Lung (tissue), 12 donors: ENCODE results near the gene TMEM164. TPM values are rescaled to one million over a fixed set of nuclear protein-coding genes. Genes with fewer than 3 reads are reported as not detected.

Source experiments
- ATAC-seq: fragments of 200-7000 bp; cut with Tn5 transposase; one replicate; pipeline ENCODE4 v1.9.1; 2020; ENCODE audit warnings: moderate number of reproducible peaks; ENCODE audit not compliant: insufficient read depth, low FRiP score
- DNase-seq, 3 donors: peaks; one replicate each; pipeline ENCODE4 v3.0.0-alpha.2; 2013 to 2017
- H3K27ac ChIP-seq, 2 donors: one replicate each; pipeline ENCODE4 v1.5.1; 2013; ENCODE audit warnings: mild to moderate bottlenecking in 2 of 2, moderate library complexity in 2 of 2, control low read depth in 1 of 2, inconsistent platforms in 1 of 2, low read depth in 1 of 2, low read length in 1 of 2
- H3K27me3 ChIP-seq, 3 donors: one replicate each; pipeline ENCODE4 v1.5.1; 2013; ENCODE audit warnings: low read length in 2 of 3; ENCODE audit not compliant: control insufficient read depth in 3 of 3, insufficient read depth in 3 of 3
- H3K36me3 ChIP-seq, 4 donors: one replicate each; pipeline ENCODE4 v1.5.1; 2013; ENCODE audit warnings: low read length in 4 of 4, mild to moderate bottlenecking in 1 of 4, moderate library complexity in 1 of 4; ENCODE audit not compliant: control insufficient read depth in 4 of 4, insufficient read depth in 4 of 4
- H3K4me1 ChIP-seq, 5 donors: one replicate each; pipeline ENCODE4 v1.5.1; 2013; ENCODE audit warnings: low read length in 5 of 5, mild to moderate bottlenecking in 2 of 5, moderate library complexity in 1 of 5; ENCODE audit not compliant: control insufficient read depth in 5 of 5, insufficient read depth in 5 of 5
- H3K4me3 ChIP-seq: one replicate; pipeline ENCODE4 v1.5.1; 2013; ENCODE audit warnings: mild to moderate bottlenecking, control low read depth, moderate library complexity
- H3K9ac ChIP-seq, 2 donors: one replicate each; pipeline ENCODE4 v1.5.1; 2013; ENCODE audit warnings: low read length in 2 of 2, control low read depth in 1 of 2; ENCODE audit not compliant: insufficient read depth in 1 of 2
- H3K9me3 ChIP-seq, 4 donors: one replicate each; pipeline ENCODE4 v1.5.1; 2013; ENCODE audit warnings: low read length in 3 of 4, mild to moderate bottlenecking in 1 of 4, moderate library complexity in 1 of 4; ENCODE audit not compliant: control insufficient read depth in 4 of 4, insufficient read depth in 3 of 4
- WGBS, 2 donors: extraction: QIAGEN DNeasy Blood & Tissue Kit; methylation state at CpG; one replicate each; pipeline ENCODE4 v1.1.7; 2013; 5-methylcytosine and 5-hydroxymethylcytosine counted together
- polyA plus RNA-seq, 2 donors: library from polyadenylated mRNA; stranded (reverse); fragments of 200-250 nt; gene quantifications; one replicate each; pipeline ENCODE4 v1.2.1, GENCODE V29; 2013
- total RNA-seq, 2 donors: library from RNA; depleted of rRNA in 1 of 2; stranded (reverse); fragments of >200 nt in 1 of 2; gene quantifications; one replicate each; pipeline ENCODE4 v1.2.1, GENCODE V29; 2014 to 2021
- TF ChIP-seq, protein P1 (sequence below): IDR thresholded peaks from 2 replicates; pipeline ENCODE4 v1.5.1; 2012; ENCODE audit warnings: mild to moderate bottlenecking; ENCODE audit errors: control extremely low read depth, extremely low read depth
- donor health status: control.
- donor health status: control.
- donor health status: Bipolar disorder and iron deficiency.
- donor health status: healthy.
- donor health status: DM: yes; HTN: yes; CAD: no.

The TMEM164 gene
- total and polyA plus RNA-seq, 4 donors: 22.4 to 87.0 (median 38.0) TPM

GRCh38 chrX:109958266-109958665, 44.6 kb upstream of the TMEM164 start:
- DNase-seq (no peak), ATAC-seq (no peak)
- TF ChIP-seq, protein P1, sequence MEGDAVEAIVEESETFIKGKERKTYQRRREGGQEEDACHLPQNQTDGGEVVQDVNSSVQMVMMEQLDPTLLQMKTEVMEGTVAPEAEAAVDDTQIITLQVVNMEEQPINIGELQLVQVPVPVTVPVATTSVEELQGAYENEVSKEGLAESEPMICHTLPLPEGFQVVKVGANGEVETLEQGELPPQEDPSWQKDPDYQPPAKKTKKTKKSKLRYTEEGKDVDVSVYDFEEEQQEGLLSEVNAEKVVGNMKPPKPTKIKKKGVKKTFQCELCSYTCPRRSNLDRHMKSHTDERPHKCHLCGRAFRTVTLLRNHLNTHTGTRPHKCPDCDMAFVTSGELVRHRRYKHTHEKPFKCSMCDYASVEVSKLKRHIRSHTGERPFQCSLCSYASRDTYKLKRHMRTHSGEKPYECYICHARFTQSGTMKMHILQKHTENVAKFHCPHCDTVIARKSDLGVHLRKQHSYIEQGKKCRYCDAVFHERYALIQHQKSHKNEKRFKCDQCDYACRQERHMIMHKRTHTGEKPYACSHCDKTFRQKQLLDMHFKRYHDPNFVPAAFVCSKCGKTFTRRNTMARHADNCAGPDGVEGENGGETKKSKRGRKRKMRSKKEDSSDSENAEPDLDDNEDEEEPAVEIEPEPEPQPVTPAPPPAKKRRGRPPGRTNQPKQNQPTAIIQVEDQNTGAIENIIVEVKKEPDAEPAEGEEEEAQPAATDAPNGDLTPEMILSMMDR: no peak
- Histone ChIP-seq H3K4me3 (no peak overlapping the region), H3K27me3 (peaks cover 3 to 13% (median 13%) of the 10 kb centered on the region in 3 donors), H3K9me3 (peaks cover 0 to 2% (median 0%) of the 10 kb centered on the region in 4 donors), H3K36me3 (no peaks in the 10 kb centered on the region), H3K9ac (no peak overlapping the region), H3K27ac (no peak overlapping the region), H3K4me1 (peaks cover 0 to 4% (median 0%) of the 10 kb centered on the region in 5 donors)

DNA sequence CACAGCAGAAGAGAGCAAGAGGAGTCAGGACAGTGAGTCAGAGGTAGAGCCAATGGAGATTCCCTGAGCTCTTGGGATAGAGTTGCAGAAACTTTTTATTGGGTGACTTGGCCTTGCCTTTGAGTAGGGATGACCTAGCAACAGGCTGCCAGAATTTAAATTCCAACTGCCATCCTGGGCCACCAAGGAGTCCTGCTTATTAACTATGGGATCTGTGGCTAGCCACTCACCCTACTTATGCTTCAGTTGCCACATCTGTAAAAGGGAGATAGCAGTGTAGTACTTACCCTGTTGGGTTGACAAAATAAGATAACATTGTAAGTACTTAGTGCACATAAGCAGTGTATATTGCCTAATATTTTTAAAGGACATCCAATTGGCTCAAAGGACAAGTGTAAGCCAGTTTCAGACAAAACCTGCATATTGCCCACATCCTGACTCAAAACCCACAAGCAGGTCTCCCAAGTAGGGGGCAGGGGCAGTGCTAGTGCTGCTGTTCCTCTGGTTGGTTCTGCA, 43.5 kb upstream of the TMEM164 start:
- H3K36me3 ChIP-seq: no peaks in the 10 kb centered on the region
- no peaks in the 10 kb centered on the region for H3K4me1 ChIP-seq
- H3K27me3 ChIP-seq: peaks cover 3 to 20% (median 11%) of the 10 kb centered on the region in 3 donors
- H3K27ac ChIP-seq: no peak overlapping the region
- H3K9ac ChIP-seq: no peak overlapping the region
- no peak overlapping the region for H3K4me3 ChIP-seq
- TF ChIP-seq, protein P1: no peak
- H3K9me3 ChIP-seq: peaks cover 0 to 3% (median 0%) of the 10 kb centered on the region in 4 donors
- no peak for DNase-seq
- no peak for ATAC-seq

DNA sequence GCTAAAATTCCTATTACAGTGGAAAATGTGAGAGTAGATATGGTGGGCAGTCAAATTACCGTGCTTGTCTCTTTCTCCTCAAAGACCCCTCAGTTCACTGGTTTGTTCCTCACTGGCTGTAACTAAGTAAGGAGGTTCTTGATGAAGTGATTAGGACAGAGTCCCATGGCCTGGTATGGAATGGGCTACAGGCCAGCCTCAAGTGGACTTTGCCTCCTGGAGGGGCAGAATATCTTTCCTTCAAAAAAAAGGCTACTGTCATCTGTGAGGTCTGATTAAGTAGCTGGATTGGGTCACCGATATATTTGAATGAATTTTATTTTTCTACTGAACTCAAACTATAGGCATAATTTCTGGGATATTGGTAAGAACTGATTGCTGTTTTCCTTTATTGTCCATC, 38.5 kb upstream of the TMEM164 start:
- peaks cover 3 to 51% (median 25%) of the 10 kb centered on the region in 3 donors for H3K27me3 ChIP-seq
- 84 to 94% methylated on average over 2 of the region's 2 CpGs for WGBS, 2 donors
- ATAC-seq (no peak), DNase-seq (no peak)
- peaks cover 0 to 2% (median 0%) of the 10 kb centered on the region in 5 donors for H3K4me1 ChIP-seq
- no peak overlapping the region for H3K27ac ChIP-seq
- no peak overlapping the region for H3K9ac ChIP-seq
- no peak overlapping the region for H3K4me3 ChIP-seq
- H3K36me3 ChIP-seq: no peaks in the 10 kb centered on the region
- TF ChIP-seq, protein P1: no peak
- H3K9me3 ChIP-seq: peaks cover 0 to 3% (median 0%) of the 10 kb centered on the region in 4 donors

DNA sequence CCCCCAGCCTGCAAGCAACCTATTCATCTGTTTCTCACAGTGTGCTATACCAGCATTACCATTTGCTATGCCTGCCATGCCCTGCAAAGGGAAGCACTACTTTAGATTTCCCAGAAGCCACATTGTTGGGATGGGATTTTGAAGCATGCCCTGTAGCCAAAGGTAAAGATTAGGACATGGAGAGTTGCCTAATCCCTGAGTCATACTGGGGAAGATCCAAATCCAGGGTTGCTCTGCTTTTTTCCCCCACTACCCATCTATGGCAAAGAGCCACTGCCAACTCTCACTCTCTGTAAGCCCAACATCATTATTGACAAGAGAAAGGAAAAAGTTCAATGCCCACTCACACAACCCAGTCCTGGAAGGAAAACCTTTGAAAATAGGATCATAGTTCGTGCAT, 36.7 kb upstream of the TMEM164 start:
- Histone ChIP-seq H3K4me3 (no peak overlapping the region), H3K4me1 (peaks cover 0 to 2% (median 0%) of the 10 kb centered on the region in 5 donors), H3K9ac (no peak overlapping the region), H3K27me3 (peaks cover 0 to 48% (median 22%) of the 10 kb centered on the region in 3 donors), H3K27ac (no peak overlapping the region), H3K36me3 (no peaks in the 10 kb centered on the region), H3K9me3 (peaks cover 0 to 2% (median 0%) of the 10 kb centered on the region in 4 donors)
- 72 to 94% methylated on average over 1 of the region's 1 CpG for WGBS, 2 donors
- TF ChIP-seq, protein P1: no peak
- ATAC-seq (no peak), DNase-seq (no peak)
